Measurements from ENCODE around the gene RRP15. TPM values are rescaled to one million over a fixed set of nuclear protein-coding genes. Genes with fewer than 3 reads are reported as not detected.

The RRP15 gene
- total and polyA plus RNA-seq, 9 of the 15 experiments (the other 6 are each of a cell fraction or from before 2014, with no cell fraction given), result 9.5 to 58.1 (median 29.3) TPM

DNA sequence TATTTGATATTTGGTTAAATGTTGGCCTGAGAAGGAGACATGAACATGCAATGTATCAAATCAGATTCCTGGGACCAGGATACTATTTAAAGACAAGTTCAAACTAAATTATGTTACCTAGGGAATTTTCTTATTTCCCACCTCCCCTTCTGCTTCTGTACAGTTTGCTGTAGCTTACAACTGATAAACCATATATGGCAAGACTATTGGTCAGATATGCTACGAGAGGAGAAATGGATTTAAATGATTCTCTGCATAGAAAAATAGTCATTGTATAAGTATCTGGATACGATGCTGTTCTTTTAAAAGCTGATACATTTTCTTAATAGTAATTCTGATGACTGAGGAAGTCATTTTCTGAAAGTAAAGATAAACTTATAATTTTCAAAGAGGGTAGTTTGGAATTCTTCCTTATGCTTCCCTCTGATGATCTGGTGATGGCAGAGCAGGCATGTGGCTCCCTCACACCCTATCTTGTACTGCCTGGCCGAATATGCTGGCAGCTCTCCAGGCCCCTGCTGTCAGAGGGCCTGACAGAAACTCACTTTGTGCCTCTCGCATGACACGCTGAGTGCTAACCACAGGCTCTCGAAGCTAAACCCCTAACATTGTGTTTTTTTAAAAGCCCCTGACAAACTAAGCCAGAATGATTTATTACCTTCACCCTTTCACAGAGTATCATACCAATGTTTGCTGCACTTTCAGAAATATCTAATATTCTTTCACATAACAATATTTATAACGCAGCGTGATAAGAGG is 19.4 kb downstream of the RRP15 start (continued):
- TF ChIP-seq, protein P1, sequence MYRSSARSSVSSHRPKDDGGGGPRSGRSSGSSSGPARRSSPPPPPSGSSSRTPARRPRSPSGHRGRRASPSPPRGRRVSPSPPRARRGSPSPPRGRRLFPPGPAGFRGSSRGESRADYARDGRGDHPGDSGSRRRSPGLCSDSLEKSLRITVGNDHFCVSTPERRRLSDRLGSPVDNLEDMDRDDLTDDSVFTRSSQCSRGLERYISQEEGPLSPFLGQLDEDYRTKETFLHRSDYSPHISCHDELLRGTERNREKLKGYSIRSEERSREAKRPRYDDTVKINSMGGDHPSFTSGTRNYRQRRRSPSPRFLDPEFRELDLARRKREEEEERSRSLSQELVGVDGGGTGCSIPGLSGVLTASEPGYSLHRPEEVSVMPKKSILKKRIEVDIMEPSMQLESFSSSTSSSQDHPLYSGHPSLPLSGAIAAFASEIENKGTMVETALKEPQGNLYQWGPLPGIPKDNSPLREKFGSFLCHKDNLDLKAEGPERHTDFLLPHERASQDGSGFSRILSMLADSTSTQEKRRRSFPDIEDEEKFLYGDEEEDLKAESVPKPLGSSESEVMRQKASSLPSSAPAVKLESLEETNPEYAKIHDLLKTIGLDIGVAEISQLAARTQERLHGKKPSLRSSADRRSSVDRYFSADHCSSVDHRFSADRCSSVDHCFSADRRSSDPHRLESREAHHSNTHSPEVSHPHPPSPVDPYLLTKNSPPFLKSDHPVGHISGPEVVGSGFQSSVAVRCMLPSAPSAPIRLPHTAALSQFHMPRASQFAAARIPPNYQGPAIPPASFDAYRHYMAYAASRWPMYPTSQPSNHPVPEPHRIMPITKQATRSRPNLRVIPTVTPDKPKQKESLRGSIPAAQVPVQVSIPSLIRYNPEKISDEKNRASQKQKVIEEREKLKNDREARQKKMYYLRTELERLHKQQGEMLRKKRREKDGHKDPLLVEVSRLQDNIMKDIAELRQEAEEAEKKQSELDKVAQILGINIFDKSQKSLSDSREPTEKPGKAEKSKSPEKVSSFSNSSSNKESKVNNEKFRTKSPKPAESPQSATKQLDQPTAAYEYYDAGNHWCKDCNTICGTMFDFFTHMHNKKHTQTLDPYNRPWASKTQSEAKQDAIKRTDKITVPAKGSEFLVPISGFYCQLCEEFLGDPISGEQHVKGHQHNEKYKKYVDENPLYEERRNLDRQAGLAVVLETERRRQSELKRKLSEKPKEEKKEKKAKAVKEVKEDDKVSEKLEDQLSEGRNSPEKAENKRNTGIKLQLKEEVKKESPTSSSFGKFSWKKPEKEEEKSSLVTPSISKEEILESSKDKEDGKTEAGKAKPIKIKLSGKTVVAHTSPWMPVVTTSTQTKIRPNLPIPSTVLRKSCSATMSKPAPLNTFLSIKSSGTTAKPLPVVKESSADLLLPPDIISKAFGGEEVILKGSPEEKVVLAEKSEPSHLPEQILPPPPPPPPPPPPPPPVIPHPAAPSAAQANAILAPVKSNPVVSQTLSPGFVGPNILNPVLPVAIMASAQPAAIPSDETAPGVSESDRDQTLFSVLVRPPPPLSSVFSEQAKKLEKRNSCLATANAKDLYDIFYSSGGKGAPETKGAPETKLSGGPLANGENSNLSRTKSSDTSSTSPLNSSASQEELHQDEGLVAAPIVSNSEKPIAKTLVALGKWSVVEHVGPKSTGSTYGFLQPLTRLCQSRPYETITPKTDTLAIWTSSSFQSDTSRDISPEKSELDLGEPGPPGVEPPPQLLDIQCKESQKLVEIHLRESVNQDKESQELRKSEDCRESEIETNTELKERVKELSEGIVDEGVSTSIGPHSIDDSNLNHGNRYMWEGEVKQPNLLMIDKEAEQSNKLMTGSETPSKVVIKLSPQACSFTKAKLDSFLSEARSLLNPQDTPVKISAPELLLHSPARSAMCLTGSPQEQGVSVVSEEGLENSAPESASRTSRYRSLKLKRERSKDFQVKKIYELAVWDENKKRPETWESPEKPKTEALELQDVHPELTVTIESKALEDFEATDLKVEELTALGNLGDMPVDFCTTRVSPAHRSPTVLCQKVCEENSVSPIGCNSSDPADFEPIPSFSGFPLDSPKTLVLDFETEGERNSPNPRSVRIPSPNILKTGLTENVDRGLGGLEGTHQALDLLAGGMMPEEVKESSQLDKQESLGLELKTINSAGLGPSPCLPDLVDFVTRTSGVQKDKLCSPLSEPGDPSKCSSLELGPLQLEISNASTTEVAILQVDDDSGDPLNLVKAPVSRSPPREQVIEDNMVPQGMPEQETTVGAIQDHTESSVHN (IDR thresholded peaks at IDR 0.05; ENCODE audit: borderline replicate concordance in 1 of 2, low read depth in 1 of 2), result no peak; a peak in 1 of 4 replicates
- TF ChIP-seq TEAD2 (tag; IDR thresholded peaks at IDR 0.05), result no peak
- peak; percentile 60; the same call in 1 of the 2 replicates for TF ChIP-seq ZNF175 (CRISPR knock-in tag; IDR thresholded peaks at IDR 0.05; ENCODE audit: low read depth)
- peak; percentile 88 for TF ChIP-seq TAL1 (IDR thresholded peaks at IDR 0.05)
- no peak for TF ChIP-seq RUNX1 (IDR thresholded peaks at IDR 0.05; ENCODE audit: low read depth)
- TF ChIP-seq HMG20B (CRISPR knock-in tag; IDR thresholded peaks at IDR 0.05), result no peak
- 0 out of 2 replicates have a peak, but pooled peaks have one; percentile 10 for TF ChIP-seq ZNF354B (CRISPR knock-in tag; IDR thresholded peaks at IDR 0.05)
- no peak for TF ChIP-seq THRAP3 (IDR thresholded peaks at IDR 0.05; ENCODE audit: borderline replicate concordance)
- no peak for TF ChIP-seq TSC22D4 (tag; IDR thresholded peaks at IDR 0.05)
- TF ChIP-seq XRCC5 (IDR thresholded peaks at IDR 0.05; ENCODE audit: low read depth, low read length), result no peak
- 0 out of 2 replicates have a peak, but pooled peaks have one; percentile 32 for TF ChIP-seq ZNF445 (CRISPR knock-in tag; IDR thresholded peaks at IDR 0.05; ENCODE audit: low read depth)
- no peak for TF ChIP-seq SNIP1 (IDR thresholded peaks at IDR 0.05; ENCODE audit: low read depth)
- TF ChIP-seq NCOA2 (IDR thresholded peaks at IDR 0.05; ENCODE audit: partially characterized antibody in 2 of 2), result no peak
- TF ChIP-seq TARDBP (IDR thresholded peaks at IDR 0.05), result no peak
- TF ChIP-seq ZNF717 (CRISPR knock-in tag; IDR thresholded peaks at IDR 0.05), result no peak
- TF ChIP-seq ARHGAP35 (IDR thresholded peaks at IDR 0.05; ENCODE audit: partially characterized antibody), result no peak
- TF ChIP-seq ARID4B (CRISPR knock-in tag; IDR thresholded peaks at IDR 0.05), result no peak

Data from K562 (cell line).